Central memory CD4-positive, alpha-beta T cell (primary cell): ENCODE results near the gene PRAMEF8.
"Not testable (repeated sequence)": the region's sequence is repeated elsewhere in the genome, so short reads cannot be mapped to it uniquely, and the experiment has no call there.

Experiments used
- DNase-seq: peaks from one replicate; pipeline ENCODE4 v3.0.0; 2022
- total RNA-seq, 3 experiments: gene quantifications; one replicate each; lab custom pipeline; 2026; lab: John Stamatoyannopoulos, UW

The PRAMEF8 gene
- total RNA-seq: 0 reads per million in 3 experiments

DNA sequence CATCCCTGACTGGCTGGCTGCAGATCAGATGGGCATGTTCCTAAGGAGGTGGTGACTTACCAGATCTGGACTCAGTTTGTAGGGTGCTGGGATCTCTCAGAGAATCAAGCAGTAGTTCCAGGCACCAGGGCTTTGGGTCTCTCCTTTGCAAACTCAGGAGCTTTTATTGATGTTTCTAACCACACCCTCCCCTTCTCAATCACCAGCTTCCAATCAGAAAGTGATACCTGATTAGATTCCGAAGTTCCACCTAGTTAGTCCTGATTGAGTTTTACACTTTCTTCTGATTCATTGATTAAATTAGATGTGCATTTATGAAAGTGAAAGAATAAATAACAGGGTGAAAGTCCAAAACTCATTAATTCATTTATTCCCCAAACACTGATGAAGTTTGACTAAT is at the start of gene PRAMEF8:
PRAMEF8 (minus strand) TSS at position 101 of the 400 bp plus-strand sequence. CDS start 1,046 bp downstream, outside the sequence.
- not testable (repeated sequence) for DNase-seq

DNA sequence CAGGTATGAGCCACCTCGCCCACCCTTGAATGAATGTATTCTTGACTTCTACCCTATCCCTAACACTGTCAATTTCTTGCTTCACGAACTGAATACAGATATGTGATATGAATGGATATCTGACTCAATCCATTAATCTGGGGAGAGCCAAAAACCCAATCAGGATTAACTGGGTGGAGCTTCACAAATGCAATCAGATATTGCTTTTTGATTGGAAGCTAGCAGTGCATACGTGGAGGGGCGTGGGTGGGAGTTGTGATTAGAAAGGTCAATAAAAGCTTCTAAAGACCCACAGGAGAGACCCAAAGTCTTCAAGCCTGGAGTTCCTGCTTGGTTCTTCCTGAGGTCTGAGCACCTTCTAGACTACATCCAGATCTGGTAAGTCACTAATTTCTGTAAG is 30.3 kb upstream of the PRAMEF8 start, which contains the start of gene PRAMEF15:
PRAMEF15 (plus strand) TSS at position 301 of the 400 bp plus-strand sequence. CDS start 2,827 bp downstream, outside the sequence.
- not testable (repeated sequence) for DNase-seq

GRCh38 chr1:13303239-13303638 is 18.3 kb upstream of the PRAMEF8 start, which contains the start of gene PRAMEF33:
Gene PRAMEF33, plus strand, starts transcription at chr1:13303539. Its CDS starts 2,416 bp downstream, at chr1:13305955.
- DNase-seq: not testable (repeated sequence)

DNA sequence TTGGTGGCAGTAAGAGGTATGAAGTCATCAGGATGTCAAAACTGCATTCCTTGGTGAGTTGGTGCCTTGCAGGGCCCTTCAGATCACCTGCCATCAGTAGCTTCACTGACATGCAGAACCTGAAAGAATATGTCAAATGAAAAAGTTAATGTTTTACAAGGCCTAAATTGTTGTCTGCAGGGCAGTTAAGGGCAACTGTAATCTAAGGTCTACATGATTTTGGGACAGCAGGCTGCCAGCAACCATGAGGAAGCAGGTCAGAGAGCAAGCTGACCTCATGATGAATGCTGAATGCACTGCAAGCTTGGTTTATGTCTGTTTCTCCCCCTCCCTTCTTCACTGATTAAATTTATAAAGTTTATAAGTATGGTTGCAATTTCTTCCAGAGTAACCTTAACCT is 17.3 kb upstream of the PRAMEF8 start:
- DNase-seq: not testable (repeated sequence)

DNA sequence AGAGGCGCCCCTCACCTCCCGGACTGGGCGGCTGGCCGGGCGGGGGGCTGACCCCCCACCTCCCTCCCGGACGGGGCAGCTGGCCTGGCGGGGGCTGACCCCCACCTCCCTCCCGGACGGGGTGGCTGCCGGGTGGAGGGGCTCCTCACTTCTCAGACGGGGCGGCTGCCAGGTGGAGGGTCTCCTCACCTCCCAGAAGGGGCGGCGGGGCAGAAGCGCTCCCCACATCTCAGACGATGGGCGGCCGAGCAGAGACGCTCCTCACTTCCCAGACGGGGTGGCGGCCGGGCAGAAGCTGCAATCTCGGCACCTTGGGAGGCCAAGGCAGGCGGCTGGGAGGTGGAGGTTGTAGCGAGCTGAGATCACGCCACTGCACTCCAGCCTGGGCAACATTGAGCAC is 13.8 kb upstream of the PRAMEF8 start:
- not testable (repeated sequence) for DNase-seq

DNA sequence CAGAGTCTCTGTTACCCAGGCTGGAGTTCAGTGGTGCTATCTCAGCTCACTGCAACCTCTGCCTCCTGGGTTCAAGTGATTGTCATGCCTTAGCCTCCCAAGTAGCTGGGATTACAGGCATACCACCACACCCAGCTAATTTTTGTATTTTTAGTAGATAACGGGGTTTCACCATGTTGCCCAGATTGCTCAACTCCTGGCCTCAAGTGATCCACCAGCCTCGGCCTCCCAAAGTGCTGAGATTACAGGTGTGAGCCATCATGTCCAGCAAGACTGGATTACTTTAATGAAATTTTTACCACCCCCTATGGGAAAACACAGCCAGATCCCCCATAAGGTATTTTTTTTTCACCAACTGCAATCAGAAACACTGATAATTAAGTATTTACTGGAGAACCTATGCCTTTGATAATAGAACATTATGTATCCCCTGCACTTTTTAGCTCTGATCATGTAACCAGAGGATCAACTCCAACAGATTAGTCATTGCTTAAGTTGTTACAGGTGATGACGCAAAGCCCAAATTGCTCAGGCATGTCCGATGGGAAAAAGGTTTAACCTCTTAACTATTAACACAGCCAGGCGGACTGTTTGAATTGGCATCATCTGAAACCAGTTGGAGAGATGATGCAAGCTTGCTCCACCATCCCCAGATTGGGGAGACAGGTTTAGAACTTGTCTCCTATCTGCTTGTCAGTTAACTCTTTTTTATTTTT is 12.4 kb upstream of the PRAMEF8 start:
- not testable (repeated sequence) for DNase-seq

DNA sequence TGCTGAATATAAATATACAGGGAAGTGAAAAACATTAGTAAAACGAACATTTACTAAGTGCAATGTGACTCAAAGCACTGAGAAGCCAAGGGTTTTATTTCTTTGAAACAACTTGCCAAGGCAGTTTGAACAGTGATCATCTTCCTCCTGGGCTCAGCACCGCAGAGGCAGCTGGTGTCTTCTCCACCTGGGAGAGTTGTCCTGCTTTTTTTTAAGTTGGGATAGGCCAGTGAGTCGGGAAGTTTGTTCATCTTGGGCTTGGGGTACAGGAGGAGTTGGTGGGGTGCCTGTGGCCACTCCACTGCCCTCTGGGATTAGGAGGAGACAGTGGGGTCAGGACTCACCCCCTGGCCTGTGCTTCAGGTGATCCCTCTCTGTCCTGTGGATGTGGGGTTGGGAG is 4.1 kb upstream of the PRAMEF8 start:
- DNase-seq: not testable (repeated sequence)

DNA sequence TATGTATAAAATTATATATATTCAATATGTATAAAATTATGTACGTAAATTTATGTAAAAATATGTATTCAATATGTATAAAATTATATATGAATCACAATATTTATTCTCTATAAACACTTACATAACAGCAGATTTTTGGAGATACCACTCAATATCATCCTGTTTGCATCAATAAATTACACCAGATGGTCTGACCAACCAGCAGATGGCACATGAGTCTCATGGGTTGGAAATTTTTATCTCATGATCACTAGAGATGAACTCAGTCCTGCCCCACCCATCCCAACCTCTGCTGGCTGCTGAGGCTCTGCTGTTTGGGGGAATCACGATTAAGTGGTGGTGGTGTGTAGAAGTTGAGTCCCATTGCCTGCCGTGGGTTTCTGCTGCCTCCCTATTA is 5.3 kb downstream of the PRAMEF8 start:
- not testable (repeated sequence) for DNase-seq

DNA sequence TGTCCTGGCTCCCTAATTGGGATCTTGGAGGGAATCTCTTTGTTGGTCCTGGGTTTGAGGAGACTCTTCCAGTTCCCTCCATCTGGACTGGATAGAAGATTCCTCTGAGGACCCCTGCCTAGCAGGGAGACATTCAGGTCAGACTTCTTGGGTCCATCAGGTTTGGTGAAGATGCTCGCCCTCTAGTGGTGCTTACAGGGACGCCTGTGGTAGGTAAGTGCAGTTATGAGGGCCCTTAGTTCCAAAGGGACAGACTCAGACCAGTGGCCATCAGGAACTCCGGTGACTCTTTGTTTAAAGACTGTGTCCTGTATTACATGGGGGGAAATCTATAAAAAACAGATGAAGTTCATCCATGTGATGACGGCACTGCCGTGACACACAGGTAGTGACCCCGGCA is 7.9 kb downstream of the PRAMEF8 start:
- not testable (repeated sequence) for DNase-seq

- not testable (repeated sequence) for DNase-seq
These were observed 19.8 kb downstream of the PRAMEF8 start for GRCh38 chr1:13265124-13265523.

DNA sequence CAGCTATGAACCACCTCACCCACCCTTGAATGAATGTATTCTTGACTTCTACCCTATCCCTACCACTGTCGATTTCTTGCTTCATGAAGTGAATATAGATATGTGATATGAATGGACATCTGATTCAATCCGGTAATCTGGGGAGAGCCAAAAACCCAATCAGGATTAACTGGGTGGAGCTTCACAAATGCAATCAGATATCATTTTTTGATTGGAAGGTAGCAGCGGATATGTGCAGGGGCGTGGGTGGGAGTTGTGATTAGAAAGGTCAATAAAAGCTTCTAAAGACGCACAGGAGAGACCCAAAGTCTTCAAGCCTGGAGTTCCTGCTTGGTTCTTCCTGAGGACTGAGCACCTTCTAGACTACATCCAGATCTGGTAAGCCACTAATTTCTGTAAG is 31.0 kb downstream of the PRAMEF8 start, which contains the start of gene PRAMEF5:
PRAMEF5 (plus strand) TSS at position 301 of the 400 bp plus-strand sequence. CDS start 5,071 bp downstream, outside the sequence.
- DNase-seq: not testable (repeated sequence)

DNA sequence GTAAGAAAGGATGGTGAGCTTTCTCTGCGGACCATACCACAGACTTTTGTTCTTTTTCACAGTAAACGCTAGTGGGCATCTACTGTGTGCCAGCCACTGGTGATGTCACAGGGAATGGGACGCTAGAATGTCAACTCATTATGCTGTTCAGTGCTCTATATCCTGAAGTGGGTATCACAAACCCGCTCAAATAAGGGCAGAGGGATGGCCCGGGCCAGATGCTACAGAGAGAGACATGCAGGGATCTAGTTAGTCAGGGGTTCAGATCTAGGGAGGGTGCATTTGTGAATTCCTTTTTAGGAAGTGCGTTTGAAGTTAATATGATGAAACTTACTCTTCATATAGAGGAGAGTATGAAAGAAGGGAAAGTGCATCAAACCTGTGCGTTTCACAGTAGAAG is 37.8 kb downstream of the PRAMEF8 start:
- not testable (repeated sequence) for DNase-seq

GRCh38 chr1:13246554-13246871 is 38.4 kb downstream of the PRAMEF8 start:
- not testable (repeated sequence) for DNase-seq

DNA sequence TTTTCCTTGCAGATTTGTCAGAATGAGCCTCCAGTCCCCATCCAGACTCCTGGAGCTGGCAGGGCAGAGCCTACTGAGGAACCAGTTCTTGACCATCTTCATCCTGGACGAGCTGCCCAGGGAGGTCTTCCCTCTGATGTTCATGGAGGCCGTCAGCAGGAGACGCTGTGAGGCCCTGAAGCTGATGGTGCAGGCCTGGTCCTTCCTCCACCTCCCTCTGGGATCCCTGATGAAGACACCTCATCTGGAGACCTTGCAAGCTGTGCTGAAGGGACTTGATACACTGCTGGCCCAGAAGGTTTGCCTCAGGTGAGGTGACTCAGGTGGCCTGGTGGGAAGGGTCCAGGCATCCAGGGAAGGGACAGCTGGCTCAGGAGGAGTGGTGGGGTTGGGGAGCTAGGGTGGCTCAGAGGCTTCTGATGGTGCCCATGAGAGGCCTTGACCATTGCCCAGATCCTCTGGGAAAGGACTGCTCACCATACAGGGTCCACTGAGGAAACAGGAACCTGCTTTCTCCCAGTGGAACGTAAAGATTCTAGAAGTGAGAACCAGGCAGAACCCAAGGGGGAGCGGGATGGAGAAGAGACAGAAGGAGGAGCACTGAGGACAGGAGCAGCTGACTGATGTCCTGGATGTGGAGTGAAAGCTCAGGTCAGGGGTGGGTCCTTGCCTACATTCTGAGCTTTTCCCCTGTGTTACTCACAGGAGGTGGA is 38.9 kb downstream of the PRAMEF8 start:
- DNase-seq: not testable (repeated sequence)

DNA sequence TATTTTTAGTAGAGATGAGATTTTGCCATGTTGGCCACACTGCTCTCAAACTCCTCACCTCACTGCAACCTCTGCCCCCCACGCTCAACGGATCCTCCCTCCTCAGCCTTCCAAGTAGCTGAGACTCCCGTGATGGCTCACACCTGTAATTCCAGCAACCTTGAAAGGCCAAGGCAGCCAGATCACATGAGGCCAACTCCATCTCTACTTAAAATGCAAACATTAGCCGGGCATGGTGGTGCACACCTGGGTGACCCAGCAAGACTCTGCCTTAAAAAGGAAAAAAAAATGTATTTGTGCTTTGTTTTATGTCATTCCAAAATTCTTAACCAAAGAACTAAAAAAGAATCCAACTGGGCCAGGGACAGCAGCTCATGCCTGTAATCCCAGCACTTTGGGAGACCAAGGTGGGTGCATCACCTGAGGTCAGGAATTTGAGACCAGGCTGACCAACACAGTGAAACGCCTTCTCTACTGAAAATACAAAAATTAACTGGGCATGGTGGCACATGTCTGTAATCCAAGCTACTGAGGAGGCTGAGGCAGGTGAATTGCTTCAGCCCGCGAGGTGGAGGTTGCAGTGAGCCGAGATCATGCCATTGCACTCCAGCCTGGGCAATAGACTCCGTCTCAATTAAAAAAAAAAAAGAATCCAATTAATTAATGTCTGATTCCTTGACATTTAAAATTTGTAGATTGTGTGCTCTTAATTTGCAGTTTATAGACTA is 41.2 kb downstream of the PRAMEF8 start:
- not testable (repeated sequence) for DNase-seq

- not testable (repeated sequence) for DNase-seq
These were observed 45.3 kb downstream of the PRAMEF8 start for GRCh38 chr1:13239633-13240032.

- DNase-seq: not testable (repeated sequence)
These were observed 47.4 kb downstream of the PRAMEF8 start for GRCh38 chr1:13237572-13237971.

DNA sequence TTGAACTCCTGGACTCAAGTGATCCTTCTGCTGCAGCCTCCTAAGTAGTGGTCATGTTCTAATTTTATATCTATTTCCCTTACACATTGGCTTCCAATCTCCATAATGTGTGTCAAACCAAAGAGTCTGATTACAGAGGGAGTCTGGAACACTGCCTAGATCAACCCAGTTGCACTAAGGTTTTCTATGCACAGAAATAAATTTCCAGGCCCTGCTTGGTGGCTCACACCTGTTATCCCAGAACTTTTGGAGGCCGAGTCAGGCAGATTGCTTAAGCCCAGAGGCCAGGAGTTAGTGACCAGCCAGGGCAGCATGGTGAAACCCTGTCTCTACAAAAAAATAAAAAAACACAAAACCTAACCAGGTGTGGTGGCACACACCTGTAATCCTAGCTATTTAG is 50.9 kb downstream of the PRAMEF8 start:
- not testable (repeated sequence) for DNase-seq

DNA sequence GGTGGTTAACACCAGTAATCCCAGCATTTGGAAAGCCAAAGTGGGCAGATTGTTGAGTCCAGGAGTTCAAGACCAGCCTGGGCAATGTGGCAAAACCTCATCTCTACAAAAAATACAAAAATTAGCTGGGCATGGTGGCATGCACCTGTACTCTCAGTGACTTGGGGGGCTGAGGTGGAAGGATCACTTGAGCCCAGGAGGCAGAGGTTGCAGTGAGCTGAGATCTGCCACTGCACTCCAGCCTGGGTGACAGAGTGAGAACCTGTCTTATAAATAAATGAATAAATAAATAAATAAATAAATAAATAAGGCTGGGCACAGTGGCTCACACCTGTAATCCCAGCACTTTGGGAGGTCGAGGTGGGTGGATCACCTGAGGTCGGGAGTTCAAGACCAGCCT is 52.9 kb downstream of the PRAMEF8 start:
- not testable (repeated sequence) for DNase-seq
